ENCODE measurements around the gene GPAM.
"Not testable (repeated sequence)": the region's sequence is repeated elsewhere in the genome, so short reads cannot be mapped to it uniquely, and the experiment has no call there.

Gene GPAM

GRCh38 chr10:112183329-112184051 is at the start of gene GPAM:
Gene GPAM, minus strand, starts transcription at chr10:112183765. Its CDS starts 1,981 bp downstream, at chr10:112181784.
- DNase-seq, result peak; percentile 99

GRCh38 chr10:112232670-112233069 is 49.1 kb upstream of the GPAM start:
- no peak for DNase-seq

GRCh38 chr10:112231602-112232400 is 48.2 kb upstream of the GPAM start:
- no peak for DNase-seq

GRCh38 chr10:112230325-112230988 is 46.9 kb upstream of the GPAM start:
- DNase-seq, result no peak

- no peak for DNase-seq
These were observed 46.3 kb upstream of the GPAM start for GRCh38 chr10:112229901-112230300.

- no peak for DNase-seq
These were observed 45.5 kb upstream of the GPAM start for GRCh38 chr10:112229096-112229495.

GRCh38 chr10:112228366-112229088 is 45.0 kb upstream of the GPAM start:
- DNase-seq, result not testable (repeated sequence)

GRCh38 chr10:112227331-112227987 is 43.9 kb upstream of the GPAM start:
- DNase-seq, result no peak

GRCh38 chr10:112226439-112227248 is 43.1 kb upstream of the GPAM start:
- DNase-seq, result no peak

- no peak for DNase-seq
These were observed 42.3 kb upstream of the GPAM start for GRCh38 chr10:112225771-112226438.

GRCh38 chr10:112224933-112225529 is 41.5 kb upstream of the GPAM start:
- no peak for DNase-seq

GRCh38 chr10:112223725-112224124 is 40.2 kb upstream of the GPAM start:
- DNase-seq, result no peak

- DNase-seq, result no peak
These were observed 39.2 kb upstream of the GPAM start for GRCh38 chr10:112222799-112223198.

GRCh38 chr10:112221545-112221944 is 38.0 kb upstream of the GPAM start:
- DNase-seq, result no peak

GRCh38 chr10:112218960-112219359 is 35.4 kb upstream of the GPAM start:
- DNase-seq, result no peak

GRCh38 chr10:112218036-112218390 is 34.4 kb upstream of the GPAM start:
- DNase-seq, result no peak

- DNase-seq, result no peak
These were observed 33.9 kb upstream of the GPAM start for GRCh38 chr10:112217386-112218035.

- no peak for DNase-seq
These were observed 33.4 kb upstream of the GPAM start for GRCh38 chr10:112216966-112217365.

- DNase-seq, result no peak
These were observed 32.6 kb upstream of the GPAM start for GRCh38 chr10:112216151-112216550.

- DNase-seq, result no peak
These were observed 31.8 kb upstream of the GPAM start for GRCh38 chr10:112215342-112215774.

Measured in activated CD4-positive, alpha-beta T cell treated with anti-CD3 and anti-CD28 coated beads, Interleukin-2, amount 50 U/mL, for 48 hours (primary cell).